A673 (cell line): ENCODE results near the gene TSPAN14. TPM values are rescaled to one million over a fixed set of nuclear protein-coding genes. Genes with fewer than 3 reads are reported as not detected.

ENCODE experiments used
- BruUV-seq: library from RNA; stranded (reverse); fragments of 400-500 nt; replicated peaks from 2 replicates; lab custom pipeline; 2021; lab: Mats Ljungman, UMichigan
- CTCF ChIA-PET: fragments of 300-600 bp; sonication (Branson Sonifier 250); formaldehyde crosslinking; loops from one replicate; lab custom pipeline; 2022; ENCODE audit warnings: antibody characterized with exemption; lab: Charles Lee
- POLR2A ChIA-PET: fragments of 300-600 bp; sonication (Branson Sonifier 250); formaldehyde crosslinking; loops from one replicate; lab custom pipeline; 2022; ENCODE audit warnings: antibody characterized with exemption; ENCODE audit not compliant: low non-redundant PET; lab: Charles Lee
- DNase-seq: peaks from one replicate; pipeline ENCODE4 v3.0.0-alpha.2; 2015; ENCODE audit warnings: low spot score
- H3K27ac ChIP-seq: fragments of 200-600 bp; sonication (generic); 2 replicates; pipeline ENCODE4 v1.5.1; 2016; ENCODE audit warnings: mixed run types, low read depth, mild to moderate bottlenecking, mixed read lengths, antibody characterized with exemption, low read length; ENCODE audit not compliant: poor library complexity, severe bottlenecking
- H3K27me3 ChIP-seq: fragments of 200-600 bp; sonication (generic); replicated peaks from 2 replicates; pipeline ENCODE4 v1.6.1; 2017; ENCODE audit warnings: mixed run types, low read depth, mild to moderate bottlenecking, mixed read lengths, antibody characterized with exemption, low read length; ENCODE audit not compliant: insufficient read depth, poor library complexity
- H3K36me3 ChIP-seq: fragments of 200-600 bp; sonication (generic); 2 replicates; pipeline ENCODE4 v1.6.1; 2016; ENCODE audit warnings: mixed run types, mild to moderate bottlenecking, mixed read lengths, antibody characterized with exemption, low read length; ENCODE audit not compliant: insufficient read depth, poor library complexity, severe bottlenecking
- H3K4me1 ChIP-seq: fragments of 200-600 bp; sonication (generic); 2 replicates; pipeline ENCODE4 v1.6.1; 2017; ENCODE audit warnings: mixed run types, mild to moderate bottlenecking, mixed read lengths, antibody characterized with exemption, low read length; ENCODE audit not compliant: insufficient read depth, poor library complexity, severe bottlenecking
- H3K4me3 ChIP-seq: fragments of 200-600 bp; sonication (generic); 2 replicates; pipeline ENCODE4 v1.5.1; 2016; ENCODE audit warnings: low read depth, mixed run types, mild to moderate bottlenecking, mixed read lengths, low read length; ENCODE audit not compliant: poor library complexity, severe bottlenecking
- H3K9me3 ChIP-seq: fragments of 200-600 bp; sonication (generic); 2 replicates; pipeline ENCODE4 v1.6.1; 2016; ENCODE audit warnings: mixed run types, low read depth, mild to moderate bottlenecking, mixed read lengths, antibody characterized with exemption, low read length; ENCODE audit not compliant: poor library complexity, severe bottlenecking
- CTCF ChIP-seq: fragments of 300-800, 200-600 bp; sonication (generic); conservative IDR thresholded peaks from 2 replicates; pipeline ENCODE4 v1.5.1; 2017; ENCODE audit warnings: low read depth, mild to moderate bottlenecking, antibody characterized with exemption, low read length, moderate library complexity, mixed read lengths
- EZH2 ChIP-seq: fragments of 200-600 bp; sonication (generic); IDR thresholded peaks from 2 replicates; pipeline ENCODE4 v1.6.1; 2017; ENCODE audit warnings: borderline replicate concordance, low read depth, mild to moderate bottlenecking, mixed read lengths, antibody characterized with exemption, low read length; ENCODE audit not compliant: poor library complexity, severe bottlenecking
- intact Hi-C: fragments of 100-400 bp; cut with micrococcal nuclease; formaldehyde crosslinking; loops from one replicate; pipeline ENCODE4 v1.10.0; 2022; ENCODE audit not compliant: unreplicated experiment
- total RNA-seq: library from RNA; stranded (reverse); gene quantifications from 2 replicates; pipeline ENCODE4 v1.2.3, GENCODE V29; 2021

The TSPAN14 gene
- total RNA-seq, 1 experiment from 2014 or later, result 50.4 TPM

- Histone ChIP-seq H3K36me3 (no peaks in the 10 kb centered on the region), H3K27ac (no peak overlapping the region), H3K9me3 (no peaks in the 10 kb centered on the region), H3K4me3 (no peak overlapping the region), H3K27me3 (no peaks in the 10 kb centered on the region), H3K4me1 (peaks cover 66% of the 10 kb centered on the region)
- ChIA-PET POLR2A (no interaction called here), CTCF (interaction anchor here (1.4 kb wide), 1 partner anchor 35 kb away, joined by 3 read pairs; no protein-coding TSS in a partner anchor)
- TF ChIP-seq CTCF, result no peak
- TF ChIP-seq EZH2, result no peak
- DNase-seq, result no peak
- BruUV-seq, result no TSS peak
- intact Hi-C loops, result no loop called here
Measured at GRCh38 chr10:80470266-80470665, 16.2 kb downstream of the TSPAN14 start.

DNA sequence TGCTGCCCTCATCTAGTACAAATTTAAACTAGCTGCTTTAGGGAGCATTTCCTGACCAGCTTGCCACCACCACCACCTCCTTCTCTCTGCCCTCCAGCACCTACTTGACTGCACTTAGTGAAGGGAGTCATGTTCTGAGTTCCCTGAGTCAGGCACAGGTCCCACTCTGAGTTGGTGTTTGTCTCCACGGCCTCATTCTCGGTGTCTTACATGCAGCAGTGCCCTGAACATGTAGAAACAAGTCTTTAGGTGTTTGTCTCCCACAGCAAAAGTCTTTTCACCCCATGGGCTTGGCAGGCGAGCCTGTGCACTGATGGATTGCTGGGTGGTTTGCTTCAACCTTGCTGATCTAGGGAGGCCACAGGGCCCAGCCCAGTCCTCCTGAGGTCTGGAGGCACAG is 16.9 kb downstream of the TSPAN14 start:
- Histone ChIP-seq H3K4me1 (peaks cover 59% of the 10 kb centered on the region), H3K27ac (peak overlapping the region; percentile 70), H3K4me3 (no peak overlapping the region), H3K9me3 (no peaks in the 10 kb centered on the region), H3K36me3 (no peaks in the 10 kb centered on the region), H3K27me3 (no peaks in the 10 kb centered on the region)
- DNase-seq, result no peak
- ChIA-PET POLR2A (no interaction called here), CTCF (interaction anchor here (1.4 kb wide), 1 partner anchor 35 kb away, joined by 3 read pairs; no protein-coding TSS in a partner anchor)
- intact Hi-C loops, result no loop called here
- no peak for TF ChIP-seq EZH2
- TF ChIP-seq CTCF, result no peak
- no TSS peak for BruUV-seq

GRCh38 chr10:80471715-80472233 is 17.7 kb downstream of the TSPAN14 start:
- no TSS peak for BruUV-seq
- Histone ChIP-seq H3K9me3 (no peaks in the 10 kb centered on the region), H3K4me3 (no peak overlapping the region), H3K27me3 (no peaks in the 10 kb centered on the region), H3K27ac (peak overlapping the region; percentile 70), H3K4me1 (peaks cover 51% of the 10 kb centered on the region), H3K36me3 (peaks cover 3% of the 10 kb centered on the region)
- TF ChIP-seq EZH2 (no peak), CTCF (no peak)
- intact Hi-C loops, result no loop called here
- no peak for DNase-seq
- ChIA-PET CTCF (interaction anchor here (1.4 kb wide), 1 partner anchor 34 kb away, joined by 3 read pairs; no protein-coding TSS in a partner anchor), POLR2A (interaction anchor here (0.6 kb wide), 1 partner anchor 406 kb away, joined by 3 read pairs; no protein-coding TSS in a partner anchor)
